DMS153 treated with DMSO at 0.1 percent for 48 hours (cell line): Measurements from ENCODE around the gene PDE11A.

ENCODE experiments used
- DNase-seq: peaks from one replicate; lab custom pipeline; 2025; ENCODE audit not compliant: unreplicated experiment; lab: John Stamatoyannopoulos, UW

PDE11A gene

DNA sequence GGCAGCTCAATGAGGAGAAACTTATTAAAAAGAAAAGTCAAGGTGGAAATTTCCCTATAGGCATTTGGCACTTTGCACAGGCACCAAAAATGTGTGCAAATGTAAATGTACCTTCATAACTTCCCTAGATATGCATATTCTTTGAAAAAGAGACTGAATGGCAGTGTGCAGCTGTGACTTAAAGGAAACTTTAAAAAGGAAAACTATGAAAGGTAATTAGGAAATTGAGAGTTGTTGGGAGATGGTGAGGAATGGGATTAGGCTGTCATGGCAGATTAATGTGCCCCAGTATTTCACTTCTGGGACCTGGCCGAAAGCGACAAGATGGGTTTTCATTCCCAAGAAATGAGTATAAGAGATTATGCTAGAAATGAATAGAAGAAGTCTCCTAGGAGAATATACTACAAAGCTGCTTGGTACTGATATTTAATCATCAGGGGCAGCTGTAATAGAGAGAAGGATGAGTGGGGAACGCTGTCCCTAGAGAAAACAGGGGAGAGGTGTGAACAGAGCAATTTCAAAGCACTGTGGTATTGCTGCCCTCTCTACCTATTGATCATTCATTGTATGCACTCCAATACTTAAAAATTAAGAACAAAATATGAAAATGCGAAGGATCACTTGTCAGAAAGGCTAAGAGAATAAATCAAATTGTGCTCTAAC lies 366.9 kb downstream of the PDE11A start:
- no peak for DNase-seq

DNA sequence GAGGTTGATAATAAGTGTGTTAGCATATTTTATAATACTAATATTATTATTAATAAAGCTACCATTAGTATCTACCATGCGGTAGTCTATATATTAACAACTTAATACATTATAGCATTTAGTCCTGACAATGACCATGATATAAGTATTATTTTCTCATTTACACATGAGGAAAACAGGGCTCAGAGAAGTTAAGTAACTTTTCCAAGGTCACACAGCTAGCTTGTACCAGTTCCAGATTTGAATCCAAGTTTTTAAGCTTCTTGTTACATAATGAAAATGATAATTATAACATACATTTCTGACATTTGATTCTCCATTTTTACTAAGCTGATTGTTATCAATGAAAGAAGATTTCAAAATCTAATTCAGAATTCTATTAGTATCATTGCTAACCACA lies 369.4 kb downstream of the PDE11A start:
- DNase-seq: no peak

DNA sequence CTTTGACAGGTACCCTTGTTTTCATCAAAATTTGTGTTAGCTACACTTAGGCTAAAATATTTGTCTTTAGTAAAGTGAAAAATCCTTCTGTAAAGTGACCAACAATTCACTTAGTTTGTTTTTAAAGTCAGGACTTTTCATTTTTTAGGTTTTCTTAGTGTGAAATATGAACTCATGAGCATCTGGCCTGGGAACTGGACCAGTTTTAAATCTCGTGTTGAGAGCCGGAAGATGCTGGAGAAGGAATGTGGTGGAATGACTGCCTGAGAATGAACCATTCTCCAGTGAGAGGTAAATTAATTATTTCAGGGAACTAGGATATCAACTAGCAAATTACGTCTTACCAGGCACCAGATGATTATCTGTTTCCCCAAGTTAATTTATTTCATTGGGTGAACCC lies 374.3 kb downstream of the PDE11A start:
- DNase-seq: no peak

DNA sequence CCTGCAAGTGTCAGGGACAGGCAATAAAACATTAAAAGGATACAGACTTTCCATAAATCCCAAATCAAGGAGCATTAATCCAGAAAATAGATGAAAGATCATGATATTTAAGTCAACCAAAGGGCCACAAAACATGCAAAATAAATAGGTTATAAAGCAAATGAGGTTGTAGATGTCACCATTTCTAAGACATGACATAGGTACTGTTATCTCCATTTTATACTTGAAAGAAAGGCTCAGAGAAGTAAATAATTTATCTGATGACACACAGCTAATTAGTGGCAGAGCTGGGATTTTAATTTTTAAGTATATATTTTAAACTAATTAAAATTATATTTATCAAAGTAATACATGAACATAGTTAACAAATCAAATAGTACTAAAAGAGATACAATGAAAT lies 378.2 kb downstream of the PDE11A start:
- no peak for DNase-seq

DNA sequence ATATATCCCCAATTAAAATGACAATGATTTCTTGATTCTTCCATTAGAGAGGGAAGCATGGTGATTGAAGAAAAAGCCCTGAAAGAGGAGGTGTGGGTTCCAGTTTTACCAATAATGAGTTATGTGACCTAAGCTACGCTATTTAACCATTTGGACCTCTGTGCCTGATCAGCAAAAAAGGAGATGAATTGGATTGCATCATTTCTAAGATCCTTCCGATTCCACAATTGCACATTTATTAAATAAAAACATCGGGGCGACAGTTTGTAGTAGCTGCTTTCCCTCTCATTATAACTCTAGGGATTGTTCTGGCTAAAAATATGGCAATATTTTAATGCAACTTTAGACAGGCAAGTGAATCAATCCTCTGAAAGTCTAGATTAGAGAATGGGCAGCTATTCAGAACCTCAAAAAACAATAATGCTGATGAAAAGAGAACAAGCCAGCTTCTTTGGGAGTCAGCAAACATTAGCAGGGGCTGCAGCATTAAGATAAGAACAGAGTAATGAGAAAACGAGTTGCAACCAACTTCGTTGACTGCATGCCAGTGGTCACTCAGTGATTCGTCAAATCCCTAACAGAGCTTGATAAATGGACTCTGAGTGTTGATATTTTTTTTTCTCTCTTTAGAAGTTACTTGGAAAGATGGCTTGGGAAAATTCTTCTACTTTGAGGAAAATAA lies 378.8 kb downstream of the PDE11A start:
- DNase-seq: no peak

DNA sequence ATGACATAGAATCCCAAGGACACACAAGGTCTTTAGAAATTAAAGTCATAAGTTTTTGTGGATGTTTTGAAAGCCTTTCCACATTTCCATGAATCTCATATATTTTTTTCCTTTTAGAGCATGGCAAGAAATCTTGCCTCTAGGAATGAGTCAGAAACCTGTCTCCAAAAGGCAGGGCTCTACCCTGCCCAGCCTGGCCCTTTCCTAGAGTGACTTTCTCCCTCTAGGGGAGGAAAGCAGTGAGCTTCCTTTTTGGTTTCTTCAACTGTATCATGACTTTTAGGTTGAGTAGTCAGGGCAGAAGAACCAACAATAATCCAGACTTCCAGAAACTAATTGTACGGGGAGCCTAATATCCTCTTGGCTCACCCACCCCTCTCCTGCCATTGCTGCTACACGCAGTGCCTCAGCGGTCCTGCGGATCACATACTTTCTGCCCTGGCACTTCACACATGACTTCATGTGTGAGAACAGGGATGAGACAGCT lies 379.8 kb downstream of the PDE11A start:
- DNase-seq: no peak

DNA sequence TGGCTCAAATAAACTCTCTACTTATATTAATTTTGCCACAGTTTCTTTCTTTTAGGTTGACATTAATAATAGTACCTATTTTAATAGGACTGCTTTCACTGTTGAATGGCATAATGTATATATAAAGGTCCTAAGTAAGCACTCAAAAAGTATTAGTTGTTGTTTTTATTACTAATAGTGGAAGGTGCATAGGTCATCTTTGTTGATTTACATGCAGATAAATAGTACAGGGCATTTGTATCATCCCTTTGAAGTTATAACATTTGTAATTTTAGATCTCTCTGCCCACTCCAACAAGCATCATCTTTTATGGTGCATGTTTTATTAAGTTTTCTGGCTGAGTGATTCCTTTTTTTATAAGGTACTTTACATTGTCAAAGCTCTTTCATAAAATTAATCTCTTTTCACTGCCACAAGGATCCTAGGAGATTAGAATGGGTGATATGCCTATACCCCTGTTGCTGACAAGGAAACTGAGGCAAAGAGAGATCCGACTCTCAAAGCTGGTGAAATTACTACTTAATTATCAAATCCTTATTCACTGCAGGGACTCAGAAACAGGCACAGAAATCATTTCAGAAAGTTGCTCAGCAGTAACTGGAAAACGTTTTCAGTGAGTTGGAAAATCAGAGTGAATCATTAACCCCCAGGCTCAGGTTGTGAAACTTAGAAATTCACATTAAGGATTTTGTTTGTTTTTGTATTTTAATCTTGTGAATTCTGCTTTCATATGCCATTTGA lies 380.4 kb downstream of the PDE11A start:
- no peak for DNase-seq

DNA sequence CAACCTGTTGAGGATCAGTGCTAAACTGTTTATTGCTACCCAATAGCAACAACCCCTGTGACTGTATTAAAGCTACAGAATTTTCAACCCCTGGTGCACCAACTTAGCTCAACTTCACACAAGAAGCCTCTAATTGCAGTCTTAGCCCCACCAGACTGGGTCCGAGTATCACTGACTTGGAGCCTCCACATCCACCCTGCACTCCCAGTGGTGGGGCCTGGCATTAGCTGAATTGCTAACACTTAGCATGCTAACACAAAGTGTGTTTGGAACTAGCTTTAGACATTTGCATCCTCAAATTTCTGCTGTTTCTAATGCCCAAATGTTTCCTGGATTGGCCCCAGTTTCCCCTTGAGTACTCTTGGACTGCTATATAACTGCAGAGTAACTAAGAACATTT lies 381.4 kb downstream of the PDE11A start:
- no peak for DNase-seq

DNA sequence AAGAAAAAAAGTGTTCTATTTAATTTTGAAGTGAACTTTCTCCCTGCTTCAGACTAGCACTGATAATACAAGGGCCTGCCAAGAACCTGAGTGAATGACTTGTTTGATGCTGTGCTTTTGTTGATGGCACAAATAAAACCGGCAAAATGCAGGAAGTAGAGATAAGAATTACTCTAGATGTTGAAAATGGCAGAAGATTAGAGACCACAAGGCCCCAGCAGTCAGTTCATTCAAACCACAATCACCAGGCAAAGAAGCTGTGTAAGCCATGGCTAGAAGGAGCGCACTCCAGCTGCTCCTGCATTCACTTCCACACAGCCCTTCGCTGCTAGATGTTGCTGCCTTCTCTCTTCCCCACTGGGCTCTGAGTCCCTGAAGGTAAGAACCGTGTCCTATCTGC lies 383.0 kb downstream of the PDE11A start:
- DNase-seq: no peak

DNA sequence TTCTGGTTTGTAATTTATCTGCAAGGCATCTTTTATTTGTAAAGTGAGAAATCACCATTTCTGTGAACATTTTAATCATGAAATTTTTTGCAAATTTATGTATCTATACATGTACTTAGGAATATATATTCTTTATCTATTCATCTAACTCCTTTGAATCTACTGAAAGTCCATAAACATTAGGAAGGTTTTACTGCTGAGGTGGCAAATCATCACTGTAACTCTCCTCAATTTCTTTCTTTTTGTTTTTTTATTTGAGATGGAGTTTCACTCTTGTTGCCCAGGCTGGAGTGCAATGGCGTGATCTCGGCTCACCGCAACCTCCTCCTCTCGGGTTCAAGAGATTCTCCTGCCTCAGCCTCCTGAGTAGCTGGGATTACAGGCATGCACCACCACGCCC lies 383.7 kb downstream of the PDE11A start:
- DNase-seq: no peak

DNA sequence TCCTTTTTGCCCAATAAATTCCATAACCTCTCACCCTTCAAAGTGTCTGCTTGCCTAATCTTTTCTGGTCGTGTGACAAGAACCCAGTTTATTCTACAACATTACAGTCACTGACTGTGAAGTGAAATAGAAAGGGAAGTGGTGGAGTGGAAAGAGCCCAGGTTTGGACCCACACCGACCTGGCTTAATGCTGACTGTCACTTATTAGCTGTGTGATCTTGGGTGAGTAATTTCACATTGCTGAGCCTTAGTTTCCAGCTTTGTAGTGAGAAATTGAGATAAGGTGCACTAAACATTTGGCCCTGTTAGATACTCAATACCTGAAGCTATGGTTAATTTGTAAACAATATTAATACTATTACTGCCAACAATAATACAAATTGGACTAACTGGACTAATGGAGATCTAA lies 388.9 kb downstream of the PDE11A start:
- no peak for DNase-seq

DNA sequence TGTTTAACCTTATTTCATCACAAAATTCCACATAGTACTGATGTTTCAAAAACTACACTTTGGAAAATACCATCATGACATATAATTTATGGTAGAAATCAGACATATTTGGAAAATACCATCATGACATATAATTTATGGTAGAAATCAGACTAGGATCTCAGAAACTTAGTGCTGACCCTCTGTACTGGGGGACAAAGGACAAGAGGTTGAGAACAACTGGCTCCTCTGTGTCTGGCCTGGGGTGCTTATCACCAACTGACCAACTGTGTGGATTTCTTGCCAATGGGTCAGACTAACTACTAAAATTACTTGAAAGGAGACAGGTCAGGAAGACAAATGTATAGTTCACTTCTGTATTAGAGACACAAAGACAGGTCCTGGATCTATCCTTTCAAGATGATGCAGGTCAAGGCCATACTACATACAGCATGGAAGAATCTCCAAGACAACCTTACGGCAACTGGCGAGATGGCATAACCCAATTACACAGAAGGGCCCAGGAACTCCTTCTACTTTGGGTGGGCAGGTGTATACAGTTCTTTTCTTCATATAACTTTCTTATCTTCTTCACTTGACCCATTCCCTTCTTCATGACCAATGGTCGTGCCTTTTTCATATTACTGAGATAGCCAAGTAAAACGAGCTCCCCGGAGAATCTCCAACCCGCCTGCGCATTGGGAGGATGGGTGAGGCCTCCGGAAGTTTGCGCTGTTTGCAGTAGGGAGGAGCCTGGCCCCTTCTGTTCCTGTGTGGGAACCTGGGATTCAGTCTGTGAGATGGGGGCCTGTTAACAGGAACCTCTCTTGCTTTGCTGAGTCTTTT lies 389.5 kb downstream of the PDE11A start:
- DNase-seq: no peak

DNA sequence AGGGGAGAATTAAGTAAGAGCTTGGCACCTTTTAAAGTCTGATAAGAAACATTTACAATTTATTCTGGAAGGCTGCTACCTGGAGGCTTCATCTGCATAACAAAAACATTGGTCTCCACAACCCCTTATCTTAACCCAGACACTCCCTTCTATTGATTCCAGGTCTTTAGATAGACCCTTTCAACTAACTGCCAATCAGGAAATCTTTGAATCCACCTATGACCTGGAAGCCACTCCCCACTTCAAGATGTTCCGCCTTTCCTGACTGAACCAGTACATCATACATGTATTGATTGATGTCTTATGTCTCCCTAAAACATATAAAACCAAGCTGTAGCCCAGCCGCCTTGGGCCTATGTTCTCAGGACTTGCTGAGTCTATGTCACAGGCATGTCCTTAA lies 390.6 kb downstream of the PDE11A start:
- DNase-seq: no peak

DNA sequence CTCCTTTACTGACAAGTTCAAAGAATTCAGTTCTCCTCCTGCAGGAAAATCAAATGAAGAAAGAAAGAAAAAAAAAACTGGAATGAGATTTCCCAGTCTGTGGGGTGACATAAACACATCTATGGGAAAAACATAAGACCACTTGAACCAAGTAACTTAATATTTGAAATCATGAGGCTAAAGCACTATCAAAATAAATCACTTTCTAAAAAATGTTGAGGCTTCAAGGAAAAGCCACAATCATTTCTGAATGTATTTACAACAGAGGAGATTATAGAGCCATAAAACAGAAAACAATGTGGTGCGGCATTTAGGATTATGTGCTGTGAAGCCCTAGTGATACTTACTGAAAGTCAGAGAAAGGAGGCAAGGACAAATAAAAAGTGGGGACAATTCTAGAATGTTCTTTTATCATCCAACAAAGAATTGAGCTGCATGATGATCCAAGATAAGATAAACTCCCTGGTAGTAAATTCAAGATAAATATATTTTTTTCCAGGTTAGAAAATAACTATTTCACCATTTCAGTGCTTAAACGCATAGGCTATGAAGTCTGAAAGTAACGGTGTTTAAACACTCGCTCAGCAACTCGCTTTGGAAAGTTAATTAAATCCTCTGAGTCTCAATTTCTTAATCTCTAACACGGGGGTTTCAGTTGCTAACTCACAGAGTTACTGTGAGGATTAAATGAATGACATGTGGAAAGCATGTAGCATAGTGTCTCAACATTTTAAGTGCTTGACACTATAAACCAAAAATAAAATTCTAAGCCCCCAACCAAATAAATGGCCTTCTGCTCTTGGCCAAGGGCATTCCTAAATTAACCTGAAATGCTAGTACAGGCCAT lies 391.5 kb downstream of the PDE11A start:
- no peak for DNase-seq

DNA sequence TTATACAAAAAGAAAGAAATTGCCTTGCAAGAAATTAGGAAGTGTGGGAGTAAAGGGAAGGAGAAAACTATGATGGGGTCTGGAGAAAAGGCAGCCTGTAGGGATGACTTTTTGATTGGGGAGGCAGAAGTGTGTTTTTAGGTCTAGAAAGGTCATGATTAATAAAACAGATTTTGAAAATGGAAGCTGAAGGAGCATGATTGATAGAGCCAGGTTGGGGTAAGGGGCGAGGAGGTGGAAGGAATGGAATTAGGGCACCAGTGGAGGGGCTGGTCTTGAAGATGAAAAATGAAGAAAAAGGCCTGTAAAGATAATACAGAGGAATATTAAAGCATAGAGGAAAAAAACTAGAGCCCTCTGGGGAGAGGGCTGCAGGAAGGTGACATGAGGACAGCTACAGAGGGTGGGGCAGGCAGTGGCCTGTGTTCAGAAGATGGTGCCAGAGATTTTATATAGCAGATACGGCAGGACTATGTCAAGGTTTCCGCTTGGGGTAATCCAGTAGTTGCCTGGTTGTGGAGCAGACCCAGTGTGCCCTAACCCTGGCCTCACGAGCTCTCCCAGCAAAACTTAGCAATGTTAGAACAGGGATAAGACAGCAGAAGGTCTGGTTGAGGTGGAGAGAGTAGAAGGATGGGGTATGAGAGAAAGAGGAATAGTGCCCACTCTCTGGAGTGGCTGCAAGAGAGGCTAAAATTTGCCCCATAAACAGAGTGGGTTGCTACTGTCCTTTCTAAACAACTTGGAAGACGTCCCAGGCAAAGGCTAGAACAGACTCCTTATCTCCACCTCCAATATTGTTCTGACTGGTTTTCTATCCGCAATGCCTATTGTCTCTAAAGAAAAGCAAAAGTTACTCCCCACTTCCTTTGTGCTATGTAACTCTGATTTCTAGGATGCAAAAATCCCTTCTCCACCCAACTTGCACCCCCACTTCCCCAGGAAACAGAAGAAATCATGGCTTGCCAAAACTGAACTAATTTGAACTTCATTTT lies 392.7 kb downstream of the PDE11A start:
- DNase-seq: no peak

DNA sequence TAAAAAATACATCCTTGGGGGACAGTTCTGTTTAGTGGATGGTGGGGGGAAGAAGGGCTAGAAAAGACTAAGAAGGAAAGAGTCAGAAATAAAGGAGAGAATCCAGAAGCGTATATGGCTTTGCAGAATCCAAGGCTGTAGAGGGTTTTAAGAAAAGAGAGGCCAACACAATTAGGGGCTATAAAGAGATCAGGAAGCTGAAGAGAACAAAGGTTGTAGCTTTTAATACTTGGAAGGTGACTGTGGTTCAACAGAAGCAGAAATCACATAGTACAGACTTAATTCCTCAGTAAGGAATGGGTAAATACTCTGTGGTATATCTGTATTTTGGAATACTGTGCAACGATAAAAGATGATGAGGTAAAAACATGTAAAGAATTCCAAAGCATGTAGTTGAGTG lies 393.6 kb downstream of the PDE11A start:
- no peak for DNase-seq

DNA sequence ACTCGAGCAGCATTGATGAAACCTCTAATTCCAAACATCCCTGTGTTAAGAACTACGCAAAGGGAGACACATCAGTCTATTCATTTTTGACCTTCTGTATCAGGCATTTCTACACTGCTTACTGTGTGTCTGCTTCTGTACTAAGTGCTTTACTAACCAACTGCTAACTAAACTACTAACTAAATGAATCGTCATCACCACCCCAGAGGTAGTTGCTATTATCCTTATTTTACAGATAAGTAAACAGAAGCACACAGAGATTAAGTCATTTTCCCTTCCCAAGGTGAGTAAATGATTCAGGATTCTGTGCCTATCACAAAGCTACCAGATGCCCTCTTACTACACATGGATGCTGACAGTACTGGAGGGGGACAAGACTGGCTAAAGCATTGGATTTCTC lies 395.9 kb downstream of the PDE11A start:
- DNase-seq: no peak

DNA sequence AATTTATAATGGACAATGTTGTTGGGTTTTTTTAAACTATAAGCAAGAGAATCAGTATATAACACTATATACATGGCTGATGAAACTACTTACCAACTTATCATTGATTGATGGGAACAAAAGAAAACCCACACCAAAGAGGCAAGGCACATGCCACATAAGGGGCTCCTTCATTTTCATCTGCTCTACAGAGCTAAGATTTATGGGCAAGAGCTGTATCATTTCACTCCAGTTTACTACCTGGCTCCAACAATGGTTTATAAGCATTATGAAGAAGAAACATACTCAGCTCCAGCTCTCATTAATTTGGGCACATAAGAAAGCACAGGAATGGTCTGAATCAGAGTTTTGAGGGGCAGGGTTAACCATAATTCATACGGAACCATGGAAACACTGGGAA lies 396.8 kb downstream of the PDE11A start:
- DNase-seq: no peak

DNA sequence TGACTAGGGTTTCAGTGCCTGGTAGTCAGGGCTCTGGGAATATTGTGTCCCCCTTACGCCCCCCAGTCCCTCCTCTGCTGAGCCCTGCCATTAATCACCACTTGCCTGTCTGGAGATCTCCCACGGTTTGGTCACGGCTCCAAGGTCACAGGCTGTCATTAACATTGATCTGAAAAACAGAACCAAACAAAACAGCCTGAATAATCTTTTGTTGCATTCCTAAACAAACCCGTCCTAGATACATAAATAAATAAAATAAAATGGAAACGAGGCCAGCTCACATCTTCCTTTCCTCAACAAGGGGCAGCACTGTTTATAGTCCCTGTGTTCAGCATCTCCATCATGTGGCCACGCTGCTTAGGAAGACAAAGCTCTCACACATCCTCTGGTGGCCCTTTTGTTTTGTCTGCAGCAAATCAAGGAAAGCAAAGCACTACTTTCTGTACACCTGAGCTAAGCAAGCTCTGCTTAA lies 397.2 kb downstream of the PDE11A start:
- no peak for DNase-seq
